Measurements from ENCODE around the gene TDRD6.

DNA sequence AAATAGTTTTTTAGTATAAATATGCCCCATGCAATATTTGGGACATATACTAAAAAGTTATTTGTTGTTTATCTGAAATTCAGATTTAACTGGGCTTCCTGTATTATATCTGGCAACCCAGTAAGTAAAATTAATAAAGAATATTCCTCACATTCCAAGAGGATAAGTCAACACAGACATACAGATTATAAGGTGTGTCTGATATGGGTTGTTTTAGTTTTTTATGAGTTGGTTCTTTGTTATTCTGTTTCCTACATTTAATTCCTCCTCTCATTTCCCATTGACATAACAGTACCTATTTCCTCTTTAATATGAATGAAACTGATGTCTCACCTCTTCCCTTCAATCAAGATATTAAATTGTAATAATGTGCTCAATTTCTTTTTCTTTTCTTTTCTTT, 49.2 kb downstream of the TDRD6 start:
- TF ChIP-seq, protein P1, sequence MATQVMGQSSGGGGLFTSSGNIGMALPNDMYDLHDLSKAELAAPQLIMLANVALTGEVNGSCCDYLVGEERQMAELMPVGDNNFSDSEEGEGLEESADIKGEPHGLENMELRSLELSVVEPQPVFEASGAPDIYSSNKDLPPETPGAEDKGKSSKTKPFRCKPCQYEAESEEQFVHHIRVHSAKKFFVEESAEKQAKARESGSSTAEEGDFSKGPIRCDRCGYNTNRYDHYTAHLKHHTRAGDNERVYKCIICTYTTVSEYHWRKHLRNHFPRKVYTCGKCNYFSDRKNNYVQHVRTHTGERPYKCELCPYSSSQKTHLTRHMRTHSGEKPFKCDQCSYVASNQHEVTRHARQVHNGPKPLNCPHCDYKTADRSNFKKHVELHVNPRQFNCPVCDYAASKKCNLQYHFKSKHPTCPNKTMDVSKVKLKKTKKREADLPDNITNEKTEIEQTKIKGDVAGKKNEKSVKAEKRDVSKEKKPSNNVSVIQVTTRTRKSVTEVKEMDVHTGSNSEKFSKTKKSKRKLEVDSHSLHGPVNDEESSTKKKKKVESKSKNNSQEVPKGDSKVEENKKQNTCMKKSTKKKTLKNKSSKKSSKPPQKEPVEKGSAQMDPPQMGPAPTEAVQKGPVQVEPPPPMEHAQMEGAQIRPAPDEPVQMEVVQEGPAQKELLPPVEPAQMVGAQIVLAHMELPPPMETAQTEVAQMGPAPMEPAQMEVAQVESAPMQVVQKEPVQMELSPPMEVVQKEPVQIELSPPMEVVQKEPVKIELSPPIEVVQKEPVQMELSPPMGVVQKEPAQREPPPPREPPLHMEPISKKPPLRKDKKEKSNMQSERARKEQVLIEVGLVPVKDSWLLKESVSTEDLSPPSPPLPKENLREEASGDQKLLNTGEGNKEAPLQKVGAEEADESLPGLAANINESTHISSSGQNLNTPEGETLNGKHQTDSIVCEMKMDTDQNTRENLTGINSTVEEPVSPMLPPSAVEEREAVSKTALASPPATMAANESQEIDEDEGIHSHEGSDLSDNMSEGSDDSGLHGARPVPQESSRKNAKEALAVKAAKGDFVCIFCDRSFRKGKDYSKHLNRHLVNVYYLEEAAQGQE (IDR thresholded peaks at IDR 0.05; ENCODE audit: low read depth): no peak
- TF ChIP-seq, protein P2, sequence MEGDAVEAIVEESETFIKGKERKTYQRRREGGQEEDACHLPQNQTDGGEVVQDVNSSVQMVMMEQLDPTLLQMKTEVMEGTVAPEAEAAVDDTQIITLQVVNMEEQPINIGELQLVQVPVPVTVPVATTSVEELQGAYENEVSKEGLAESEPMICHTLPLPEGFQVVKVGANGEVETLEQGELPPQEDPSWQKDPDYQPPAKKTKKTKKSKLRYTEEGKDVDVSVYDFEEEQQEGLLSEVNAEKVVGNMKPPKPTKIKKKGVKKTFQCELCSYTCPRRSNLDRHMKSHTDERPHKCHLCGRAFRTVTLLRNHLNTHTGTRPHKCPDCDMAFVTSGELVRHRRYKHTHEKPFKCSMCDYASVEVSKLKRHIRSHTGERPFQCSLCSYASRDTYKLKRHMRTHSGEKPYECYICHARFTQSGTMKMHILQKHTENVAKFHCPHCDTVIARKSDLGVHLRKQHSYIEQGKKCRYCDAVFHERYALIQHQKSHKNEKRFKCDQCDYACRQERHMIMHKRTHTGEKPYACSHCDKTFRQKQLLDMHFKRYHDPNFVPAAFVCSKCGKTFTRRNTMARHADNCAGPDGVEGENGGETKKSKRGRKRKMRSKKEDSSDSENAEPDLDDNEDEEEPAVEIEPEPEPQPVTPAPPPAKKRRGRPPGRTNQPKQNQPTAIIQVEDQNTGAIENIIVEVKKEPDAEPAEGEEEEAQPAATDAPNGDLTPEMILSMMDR (IDR thresholded peaks at IDR 0.05 in 2 of 3, conservative IDR thresholded peaks at IDR 0.05 in 1 of 3; ENCODE audit: borderline replicate concordance in 1 of 3, insufficient read depth in 1 of 3, low read depth in 2 of 3, low read length in 2 of 3): no peak
- TF ChIP-seq ELF1 (IDR thresholded peaks at IDR 0.05; ENCODE audit: borderline replicate concordance, low read depth) (no peak), POLR2A (IDR thresholded peaks at IDR 0.05; ENCODE audit: borderline replicate concordance, extremely low read depth, insufficient read depth, insufficient read length) (no peak)
